Suppressor macrophage (primary cell): Measurements from ENCODE around the gene TMEM270.
"Not testable (repeated sequence)": the region's sequence is repeated elsewhere in the genome, so short reads cannot be mapped to it uniquely, and the experiment has no call there.

Experiments
- DNase-seq, 4 experiments: peaks; one replicate each; pipeline ENCODE4 v3.0.0-alpha.2; 2020 to 2022

TMEM270 gene

GRCh38 chr7:73832806-73833205 lies 28.2 kb upstream of the TMEM270 start:
- no peak for DNase-seq

GRCh38 chr7:73833251-73833919 lies 27.6 kb upstream of the TMEM270 start:
- DNase-seq = no peak

- no peak for DNase-seq
These were observed 26.2 kb upstream of the TMEM270 start for GRCh38 chr7:73834626-73835191.

- not testable (repeated sequence) for DNase-seq
These were observed 23.8 kb upstream of the TMEM270 start for GRCh38 chr7:73837167-73837566.

- DNase-seq = no peak
These were observed 22.3 kb upstream of the TMEM270 start for GRCh38 chr7:73838642-73839041.

GRCh38 chr7:73839290-73839689 lies 21.7 kb upstream of the TMEM270 start:
- DNase-seq = no peak

- no peak for DNase-seq
These were observed 20.9 kb upstream of the TMEM270 start for GRCh38 chr7:73839743-73840714.

- no peak for DNase-seq
These were observed 20.1 kb upstream of the TMEM270 start for GRCh38 chr7:73840715-73841379.

- DNase-seq = no peak
These were observed 19.3 kb upstream of the TMEM270 start for GRCh38 chr7:73841689-73842066.

- peak; percentile 92 to 96 (median 94) for DNase-seq
These were observed 18.6 kb upstream of the TMEM270 start, which contains the start of gene METTL27 for GRCh38 chr7:73842067-73842976. METTL27 (minus strand) TSS chr7:73842516; CDS start chr7:73842140, 376 bp downstream.

GRCh38 chr7:73844131-73844547 lies 16.8 kb upstream of the TMEM270 start:
- peak in 3 of 4 experiments; percentile 23 to 43 (median 40) for DNase-seq

GRCh38 chr7:73844848-73845460 lies 16.0 kb upstream of the TMEM270 start:
- no peak for DNase-seq

GRCh38 chr7:73845701-73846195 lies 15.2 kb upstream of the TMEM270 start:
- DNase-seq = peak; percentile 60 to 83 (median 80)

- no peak for DNase-seq
These were observed 12.8 kb upstream of the TMEM270 start for GRCh38 chr7:73847941-73848723.

- peak; percentile 35 to 63 (median 53) for DNase-seq
These were observed 10.2 kb upstream of the TMEM270 start for GRCh38 chr7:73850781-73851207.

- DNase-seq = peak; percentile 38 to 77 (median 51)
These were observed 9.3 kb upstream of the TMEM270 start for GRCh38 chr7:73851410-73852338.

- DNase-seq = no peak
These were observed 8.5 kb upstream of the TMEM270 start for GRCh38 chr7:73852500-73852899.

- DNase-seq = no peak
These were observed 4.0 kb upstream of the TMEM270 start for GRCh38 chr7:73856941-73857340.

GRCh38 chr7:73858807-73859206 lies 2.2 kb upstream of the TMEM270 start:
- DNase-seq = no peak
